Measurements from ENCODE around the gene GRM5. TPM values are rescaled to one million over a fixed set of nuclear protein-coding genes. Genes with fewer than 3 reads are reported as not detected.
"Not testable (repeated sequence)": the region's sequence is repeated elsewhere in the genome, so short reads cannot be mapped to it uniquely, and the experiment has no call there.

Gene GRM5
- total RNA-seq, 1 donor from 2014 or later, result 0.42 TPM

GRCh38 chr11:88538098-88538497 lies 527.7 kb downstream of the GRM5 start:
- Mint-ChIP-seq H3K9me3 (peaks cover 8% of the 10 kb centered on the region), H3K27me3 (ENCODE audit: low read depth) (no peaks in the 10 kb centered on the region), H3K4me1 (peaks cover 44% of the 10 kb centered on the region), H3K4me3 (no peak overlapping the region), H3K36me3 (peaks cover 6% of the 10 kb centered on the region), H3K27ac (peak overlapping the region; percentile 5)
- DNase-seq (ENCODE audit: low spot score in 2 of 2, unreplicated experiment in 2 of 2), result no peak
- no peak for TF ChIP-seq CTCF (IDR thresholded peaks at IDR 0.05; ENCODE audit: unreplicated experiment)

- peaks cover 48% of the 10 kb centered on the region for H3K4me1 Mint-ChIP-seq
- peaks cover 8% of the 10 kb centered on the region for H3K9me3 Mint-ChIP-seq
Observed at GRCh38 chr11:88537613-88538012, 528.2 kb downstream of the GRM5 start.

GRCh38 chr11:88536616-88537265 lies 529.0 kb downstream of the GRM5 start:
- peaks cover 8% of the 10 kb centered on the region for H3K9me3 Mint-ChIP-seq
- no peak for DNase-seq (ENCODE audit: low spot score in 2 of 2, unreplicated experiment in 2 of 2)
- TF ChIP-seq CTCF (IDR thresholded peaks at IDR 0.05; ENCODE audit: unreplicated experiment), result no peak
- H3K36me3 Mint-ChIP-seq, result peaks cover 6% of the 10 kb centered on the region
- H3K27me3 Mint-ChIP-seq (ENCODE audit: low read depth), result no peaks in the 10 kb centered on the region
- peaks cover 48% of the 10 kb centered on the region for H3K4me1 Mint-ChIP-seq
- H3K27ac Mint-ChIP-seq, result peak overlapping the region; percentile 68
- H3K4me3 Mint-ChIP-seq, result no peak overlapping the region

More at GRCh38 chr11:88537613-88538012, 528.2 kb downstream of the GRM5 start:
- Mint-ChIP-seq H3K27ac (peak overlapping the region; percentile 5), H3K4me3 (no peak overlapping the region), H3K36me3 (peaks cover 6% of the 10 kb centered on the region), H3K27me3 (ENCODE audit: low read depth) (no peaks in the 10 kb centered on the region)
- no peak for TF ChIP-seq CTCF (IDR thresholded peaks at IDR 0.05; ENCODE audit: unreplicated experiment)
- DNase-seq (ENCODE audit: low spot score in 2 of 2, unreplicated experiment in 2 of 2), result no peak

GRCh38 chr11:88535916-88536547 lies 529.8 kb downstream of the GRM5 start:
- Mint-ChIP-seq H3K4me3 (no peak overlapping the region), H3K27ac (peak overlapping the region; percentile 68), H3K36me3 (peaks cover 6% of the 10 kb centered on the region), H3K27me3 (ENCODE audit: low read depth) (no peaks in the 10 kb centered on the region), H3K9me3 (peaks cover 8% of the 10 kb centered on the region), H3K4me1 (peaks cover 48% of the 10 kb centered on the region)
- TF ChIP-seq CTCF (IDR thresholded peaks at IDR 0.05; ENCODE audit: unreplicated experiment), result no peak
- DNase-seq (ENCODE audit: low spot score in 2 of 2, unreplicated experiment in 2 of 2), result no peak

- DNase-seq (ENCODE audit: low spot score in 2 of 2, unreplicated experiment in 2 of 2), result no peak
- H3K36me3 Mint-ChIP-seq, result peaks cover 6% of the 10 kb centered on the region
- peaks cover 47% of the 10 kb centered on the region for H3K4me1 Mint-ChIP-seq
- no peaks in the 10 kb centered on the region for H3K27me3 Mint-ChIP-seq (ENCODE audit: low read depth)
- peak overlapping the region; percentile 68 for H3K27ac Mint-ChIP-seq
- H3K4me3 Mint-ChIP-seq, result no peak overlapping the region
- peaks cover 8% of the 10 kb centered on the region for H3K9me3 Mint-ChIP-seq
- TF ChIP-seq CTCF (IDR thresholded peaks at IDR 0.05; ENCODE audit: unreplicated experiment), result no peak
Observed at GRCh38 chr11:88535266-88535665, 530.5 kb downstream of the GRM5 start.

GRCh38 chr11:88534706-88535105 lies 531.1 kb downstream of the GRM5 start:
- not testable (repeated sequence) for H3K27ac Mint-ChIP-seq; H3K36me3 Mint-ChIP-seq; H3K9me3 Mint-ChIP-seq; H3K4me3 Mint-ChIP-seq; H3K27me3 Mint-ChIP-seq (ENCODE audit: low read depth); DNase-seq (ENCODE audit: low spot score in 2 of 2, unreplicated experiment in 2 of 2)
- peaks cover 43% of the 10 kb centered on the region for H3K4me1 Mint-ChIP-seq

All from mesothelial cell of epicardium (in vitro differentiated cells).